ENCODE measurements around the gene RPP21. TPM values are rescaled to one million over a fixed set of nuclear protein-coding genes. Genes with fewer than 3 reads are reported as not detected.
"Not testable (repeated sequence)": the region's sequence is repeated elsewhere in the genome, so short reads cannot be mapped to it uniquely, and the experiment has no call there.

RPP21 gene
- total RNA-seq, 1 experiment from 2014 or later = 47.5 TPM

- no TSS peak for BruUV-seq (replicated peaks)
- no peaks in the 10 kb centered on the region for H3K4me1 ChIP-seq
- no peaks in the 10 kb centered on the region for H3K9me3 ChIP-seq
- intact Hi-C loops (cut with micrococcal nuclease; ENCODE audit: unreplicated experiment) = no loop called here
- Mint-ChIP-seq H3K4me3 (ENCODE audit: unreplicated experiment) (no peak overlapping the region), H3K27ac (ENCODE audit: unreplicated experiment) (no peak overlapping the region), H3K36me3 (ENCODE audit: insufficient read depth, unreplicated experiment) (no peaks in the 10 kb centered on the region), H3K4me1 (ENCODE audit: low read depth, unreplicated experiment) (no peaks in the 10 kb centered on the region), H3K9me3 (ENCODE audit: unreplicated experiment) (no peaks in the 10 kb centered on the region), H3K27me3 (ENCODE audit: insufficient read depth, unreplicated experiment) (peaks cover 35% of the 10 kb centered on the region)
- H3K36me3 ChIP-seq (ENCODE audit: control insufficient read depth, insufficient read depth, low read length) = no peaks in the 10 kb centered on the region
- H3K27me3 ChIP-seq (replicated peaks; ENCODE audit: control insufficient read depth, insufficient read depth, low read length) = no peaks in the 10 kb centered on the region; the same call in 1 of the 2 replicates
- POLR2A ChIA-PET = no interaction called here
- TF ChIP-seq CTCF (IDR thresholded peaks at IDR 0.05; ENCODE audit: insufficient read depth in 1 of 2, low read depth in 1 of 2, low read length in 1 of 2, severe bottlenecking in 1 of 2, unreplicated experiment in 1 of 2) = no peak
- CTCF ChIA-PET = no interaction called here
- no peak overlapping the region for H3K4me3 ChIP-seq (ENCODE audit: low read depth, low read length)
- no peak for DNase-seq
These were observed 16.7 kb downstream of the RPP21 start for GRCh38 chr6:30361661-30362060.

- CTCF ChIA-PET = no interaction called here
- no TSS peak for BruUV-seq (replicated peaks)
These were observed 18.5 kb downstream of the RPP21 start for GRCh38 chr6:30363459-30363858.

GRCh38 chr6:30364591-30364990, 19.6 kb downstream of the RPP21 start:
- Mint-ChIP-seq H3K36me3 (ENCODE audit: insufficient read depth, unreplicated experiment) (no peaks in the 10 kb centered on the region), H3K27ac (ENCODE audit: unreplicated experiment) (no peak overlapping the region), H3K4me3 (ENCODE audit: unreplicated experiment) (no peak overlapping the region), H3K9me3 (ENCODE audit: unreplicated experiment) (no peaks in the 10 kb centered on the region), H3K27me3 (ENCODE audit: insufficient read depth, unreplicated experiment) (peaks cover 31% of the 10 kb centered on the region), H3K4me1 (ENCODE audit: low read depth, unreplicated experiment) (no peaks in the 10 kb centered on the region)
- Histone ChIP-seq H3K36me3 (ENCODE audit: control insufficient read depth, insufficient read depth, low read length) (no peaks in the 10 kb centered on the region), H3K4me1 (no peaks in the 10 kb centered on the region), H3K27me3 (replicated peaks; ENCODE audit: control insufficient read depth, insufficient read depth, low read length) (no peaks in the 10 kb centered on the region; the same call in 1 of the 2 replicates), H3K9me3 (0 out of 2 replicates have a peak, but pooled peaks cover 4% of the 10 kb centered on the region), H3K4me3 (ENCODE audit: low read depth, low read length) (no peak overlapping the region)
- CTCF ChIA-PET = no interaction called here
- TF ChIP-seq CTCF (IDR thresholded peaks at IDR 0.05; ENCODE audit: insufficient read depth in 1 of 2, low read depth in 1 of 2, low read length in 1 of 2, severe bottlenecking in 1 of 2, unreplicated experiment in 1 of 2) = peak; percentile 23 to 44
- peak in 1 of 2 experiments; percentile 15 for DNase-seq
- POLR2A ChIA-PET = no interaction called here
- BruUV-seq (replicated peaks) = no TSS peak
- intact Hi-C loops (cut with micrococcal nuclease; ENCODE audit: unreplicated experiment) = loop anchor here (2.0 kb wide), 1 partner anchor 32 kb away; no protein-coding TSS in a partner anchor

More at GRCh38 chr6:30363459-30363858, 18.5 kb downstream of the RPP21 start:
- no peak overlapping the region for H3K4me3 Mint-ChIP-seq (ENCODE audit: unreplicated experiment)
- H3K36me3 Mint-ChIP-seq (ENCODE audit: insufficient read depth, unreplicated experiment) = no peaks in the 10 kb centered on the region
- no peaks in the 10 kb centered on the region; the same call in 1 of the 2 replicates for H3K27me3 ChIP-seq (replicated peaks; ENCODE audit: control insufficient read depth, insufficient read depth, low read length)
- intact Hi-C loops (cut with micrococcal nuclease; ENCODE audit: unreplicated experiment) = no loop called here
- no peak overlapping the region for H3K4me3 ChIP-seq (ENCODE audit: low read depth, low read length)
- POLR2A ChIA-PET = no interaction called here
- no peak for TF ChIP-seq CTCF (IDR thresholded peaks at IDR 0.05; ENCODE audit: insufficient read depth in 1 of 2, low read depth in 1 of 2, low read length in 1 of 2, severe bottlenecking in 1 of 2, unreplicated experiment in 1 of 2)
- H3K4me1 Mint-ChIP-seq (ENCODE audit: low read depth, unreplicated experiment) = no peaks in the 10 kb centered on the region
- peaks cover 31% of the 10 kb centered on the region for H3K27me3 Mint-ChIP-seq (ENCODE audit: insufficient read depth, unreplicated experiment)
- DNase-seq = no peak
- no peak overlapping the region for H3K27ac Mint-ChIP-seq (ENCODE audit: unreplicated experiment)
- no peaks in the 10 kb centered on the region for H3K9me3 Mint-ChIP-seq (ENCODE audit: unreplicated experiment)
- H3K4me1 ChIP-seq = no peaks in the 10 kb centered on the region
- no peaks in the 10 kb centered on the region for H3K36me3 ChIP-seq (ENCODE audit: control insufficient read depth, insufficient read depth, low read length)
- H3K9me3 ChIP-seq = 0 out of 2 replicates have a peak, but pooled peaks cover under 1% of the 10 kb centered on the region

GRCh38 chr6:30369280-30369679, 24.3 kb downstream of the RPP21 start:
- H3K27ac Mint-ChIP-seq (ENCODE audit: unreplicated experiment); H3K4me3 Mint-ChIP-seq (ENCODE audit: unreplicated experiment); POLR2A ChIA-PET; H3K36me3 ChIP-seq (ENCODE audit: control insufficient read depth, insufficient read depth, low read length); H3K4me1 Mint-ChIP-seq (ENCODE audit: low read depth, unreplicated experiment); H3K4me1 ChIP-seq; H3K9me3 Mint-ChIP-seq (ENCODE audit: unreplicated experiment); H3K4me3 ChIP-seq (ENCODE audit: low read depth, low read length); H3K36me3 Mint-ChIP-seq (ENCODE audit: insufficient read depth, unreplicated experiment); intact Hi-C loops (cut with micrococcal nuclease; ENCODE audit: unreplicated experiment); H3K27me3 ChIP-seq (replicated peaks; ENCODE audit: control insufficient read depth, insufficient read depth, low read length); DNase-seq; H3K9me3 ChIP-seq; CTCF ChIA-PET; BruUV-seq (replicated peaks): not testable (repeated sequence)
- H3K27me3 Mint-ChIP-seq (ENCODE audit: insufficient read depth, unreplicated experiment) = peaks cover 13% of the 10 kb centered on the region

Measured in Caco-2 (cell line).